Stimulated activated CD4-positive, alpha-beta T cell treated with anti-CD3 and anti-CD28 coated beads, Interleukin-2, amount 100 ng/mL, for 24 hours (primary cell): ENCODE measurements around the gene BMPR2.
"Not testable (repeated sequence)": the region's sequence is repeated elsewhere in the genome, so short reads cannot be mapped to it uniquely, and the experiment has no call there.

ENCODE experiments used
- DNase-seq, 2 donors: peaks; one replicate each; pipeline ENCODE4 v3.0.0-alpha.2; 2020

BMPR2 gene

GRCh38 chr2:202375609-202376408, at the start of gene BMPR2:
BMPR2 (plus strand) TSS chr2:202376327; CDS start chr2:202377475, 1,148 bp downstream.
- peak; percentile 83 to 87 for DNase-seq

- no peak for DNase-seq
Observed at GRCh38 chr2:202327858-202328257, 48.3 kb upstream of the BMPR2 start.

DNA sequence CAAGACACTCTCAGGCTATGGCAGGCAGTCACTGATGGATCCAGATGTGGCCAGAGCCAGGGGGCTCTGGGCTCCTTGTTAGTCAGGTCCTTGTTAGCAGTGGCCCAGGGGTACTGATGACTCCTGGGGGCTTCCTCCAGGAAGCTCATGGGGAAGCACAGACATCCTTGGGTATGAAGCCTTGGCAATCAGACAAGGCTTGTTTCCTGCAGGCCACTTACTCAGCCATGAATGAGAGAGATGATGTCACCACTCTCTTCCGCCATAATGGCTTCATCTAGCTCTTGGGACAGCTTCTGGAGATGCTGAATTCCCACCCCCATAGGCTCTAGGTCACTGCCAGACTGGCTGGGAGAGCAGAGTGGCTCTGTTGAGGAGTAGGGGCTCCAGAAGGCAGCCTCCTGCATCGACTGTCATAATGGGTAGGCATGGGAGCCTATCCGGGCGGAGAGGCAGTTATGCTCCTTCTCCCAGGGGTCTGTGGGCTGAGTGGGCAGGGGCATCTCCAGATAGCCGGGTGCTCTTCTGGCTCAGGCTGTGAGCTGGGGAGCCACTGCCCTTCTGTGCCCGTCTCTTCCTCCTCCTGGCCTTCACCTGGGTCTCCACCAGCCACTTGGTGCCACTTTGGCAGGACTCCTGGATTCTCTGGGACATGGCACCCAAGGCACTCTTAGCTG, 40.2 kb upstream of the BMPR2 start:
- no peak for DNase-seq

- DNase-seq = no peak
Observed at GRCh38 chr2:202337151-202337550, 39.0 kb upstream of the BMPR2 start.

- no peak for DNase-seq
Observed at GRCh38 chr2:202337706-202338346, 38.3 kb upstream of the BMPR2 start.

DNA sequence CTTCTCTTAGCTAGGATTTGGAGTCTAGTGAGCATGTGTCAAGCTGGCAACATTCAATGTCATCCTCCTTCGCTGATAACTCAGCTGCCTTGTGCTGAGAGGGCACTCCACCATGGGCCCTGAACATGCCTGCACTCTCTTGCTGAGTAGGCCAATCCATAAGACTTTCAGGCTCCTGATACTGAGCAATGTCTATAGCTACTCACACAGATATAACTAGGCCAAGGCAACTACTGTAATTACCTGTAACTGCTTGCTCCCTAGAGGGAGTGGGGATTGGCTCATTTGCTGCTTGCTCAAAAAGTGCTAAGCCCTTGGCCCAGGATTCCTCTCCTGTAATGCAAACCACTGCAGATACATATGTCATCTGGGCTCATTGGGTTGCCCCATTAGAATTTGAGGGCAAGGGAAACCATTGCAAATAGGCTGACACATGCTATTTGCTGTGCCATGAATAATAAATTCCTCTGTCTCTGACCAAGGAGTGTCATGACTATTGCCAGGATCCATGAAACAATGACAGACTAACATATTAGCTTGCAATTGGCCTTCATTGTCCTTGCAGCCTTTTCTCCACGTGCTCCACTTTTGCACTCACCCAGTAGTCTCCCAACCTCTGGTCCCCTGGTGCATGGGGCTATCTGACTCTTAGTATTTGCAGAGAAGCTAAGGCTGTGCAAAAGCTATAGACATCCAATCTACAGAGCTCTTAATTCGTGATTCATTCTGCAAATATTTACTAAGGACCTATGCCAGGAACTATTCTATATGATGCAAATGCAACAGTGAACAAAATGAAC, 36.9 kb upstream of the BMPR2 start:
- no peak for DNase-seq

DNA sequence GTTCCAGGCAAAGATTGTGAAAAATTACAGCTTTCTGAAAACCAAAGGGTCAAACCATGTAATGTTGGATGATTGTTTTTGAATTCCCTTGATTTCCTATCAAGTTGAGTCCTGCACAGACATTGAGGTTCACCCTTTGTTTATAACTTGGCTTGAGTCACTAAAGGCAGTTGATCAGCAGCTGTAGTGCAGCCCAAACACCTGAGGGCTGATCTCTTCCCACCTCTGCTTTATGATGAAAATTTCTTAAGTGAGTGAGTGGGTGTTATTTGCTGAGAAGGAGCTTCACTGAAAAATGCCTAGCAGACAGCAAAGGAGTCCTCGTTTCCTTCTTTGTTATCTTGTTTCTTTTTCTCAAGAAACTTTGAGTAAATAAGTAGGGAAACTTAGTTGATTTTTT, 31.9 kb upstream of the BMPR2 start:
- DNase-seq = no peak

DNA sequence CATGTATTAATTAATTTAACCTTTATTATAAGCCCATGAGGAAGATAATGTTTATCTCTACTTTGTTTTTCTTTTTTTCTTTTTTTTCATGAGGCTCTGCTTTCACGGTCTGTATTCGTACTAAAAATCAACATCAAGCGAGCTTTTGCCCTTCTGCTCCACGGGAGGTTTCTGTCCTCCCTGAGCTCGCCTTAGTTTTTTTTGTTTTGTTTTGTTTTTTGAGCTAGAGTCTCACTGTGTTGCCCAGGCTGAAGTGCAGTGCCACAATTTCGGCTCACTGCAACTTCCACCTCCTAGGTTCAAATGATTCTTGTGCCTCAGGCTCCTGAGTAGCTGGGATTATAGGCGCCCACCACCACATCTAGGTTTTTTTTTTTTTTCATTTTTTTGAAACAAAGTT, 29.9 kb upstream of the BMPR2 start:
- DNase-seq = no peak

GRCh38 chr2:202353430-202353829, 22.7 kb upstream of the BMPR2 start:
- DNase-seq = no peak

DNA sequence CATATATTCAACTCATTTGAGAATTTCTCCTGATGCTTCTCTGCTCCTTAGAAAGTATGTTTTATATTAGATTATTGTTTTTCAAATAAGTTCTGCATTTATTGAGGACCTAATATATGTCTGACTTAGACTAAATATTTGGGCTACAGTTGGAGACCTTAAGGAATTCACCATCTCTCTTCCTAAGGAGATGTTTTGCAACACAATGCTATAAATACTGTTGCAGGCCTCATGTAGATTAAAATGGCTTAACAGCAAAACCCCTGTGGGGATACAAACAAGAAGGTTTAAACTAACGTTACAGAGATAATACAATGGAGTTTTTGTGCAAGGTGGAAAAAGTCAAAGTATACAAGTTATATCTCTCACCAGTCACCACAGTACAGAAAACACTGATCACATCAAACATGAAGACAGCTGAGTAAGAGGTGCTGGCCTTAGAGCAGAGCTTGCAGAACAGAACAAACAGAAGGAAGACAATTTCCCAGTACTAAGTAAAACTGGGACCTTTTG, 20.1 kb upstream of the BMPR2 start:
- DNase-seq = no peak

GRCh38 chr2:202358924-202359323, 17.2 kb upstream of the BMPR2 start:
- DNase-seq = not testable (repeated sequence)

DNA sequence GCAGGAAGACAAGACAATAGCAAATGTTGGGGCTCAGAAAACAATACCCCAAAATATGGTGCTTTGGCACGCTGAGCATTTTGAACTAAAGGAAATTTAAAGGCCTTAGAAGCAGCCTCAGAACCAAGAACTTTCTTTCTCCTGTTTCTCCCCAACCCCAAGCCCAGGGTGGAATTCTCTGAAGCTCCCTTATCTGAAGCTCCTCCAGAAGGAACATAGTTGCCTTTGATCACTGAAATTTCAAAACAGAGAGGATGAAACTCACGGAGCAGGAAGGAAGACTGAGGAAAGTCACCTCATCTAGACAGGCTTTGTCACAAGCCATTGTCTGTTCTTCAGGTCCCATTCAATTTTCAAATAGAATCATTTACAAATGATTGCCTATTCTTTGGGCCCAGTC, 15.5 kb upstream of the BMPR2 start:
- no peak for DNase-seq

DNA sequence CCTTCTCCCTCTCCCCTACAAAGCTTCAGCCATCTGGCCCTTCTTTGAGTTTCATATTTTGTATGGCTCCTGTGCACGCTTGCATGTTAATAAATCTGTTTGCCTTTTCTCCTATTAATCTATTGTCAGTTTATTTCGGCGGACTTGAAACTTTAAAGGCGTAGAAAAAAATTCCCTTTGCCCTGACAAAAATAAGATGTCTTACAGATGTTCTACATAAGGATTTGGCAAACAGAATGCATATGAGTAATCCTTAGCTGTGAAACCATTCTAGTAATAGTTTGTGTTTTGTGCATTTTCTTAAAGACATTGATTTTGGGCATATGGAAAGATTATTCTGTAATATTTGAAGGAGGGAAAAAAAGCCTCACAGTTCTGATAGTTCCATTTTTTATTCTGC, 15.0 kb upstream of the BMPR2 start:
- DNase-seq = no peak

- no peak for DNase-seq
Observed at GRCh38 chr2:202373490-202373889, 2.6 kb upstream of the BMPR2 start.

DNA sequence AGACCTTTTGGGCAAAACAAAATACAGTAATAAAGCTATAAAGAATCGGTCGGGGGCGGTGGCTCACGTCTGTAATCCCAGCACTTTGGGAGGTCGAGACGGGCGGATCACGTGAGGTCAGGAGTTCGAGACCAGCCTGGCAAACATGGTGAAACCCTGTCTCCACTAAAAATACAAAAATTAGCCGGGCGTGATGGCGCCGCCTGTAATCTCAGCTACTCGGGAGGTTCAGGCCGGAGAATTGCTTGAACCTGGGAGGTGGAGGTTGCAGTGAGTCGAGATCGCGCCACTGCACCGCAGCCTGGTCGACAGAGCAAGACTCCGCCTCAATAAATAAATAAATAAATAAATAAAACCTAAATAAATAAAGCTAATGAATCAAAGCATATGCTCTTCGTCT, 1.7 kb upstream of the BMPR2 start:
- not testable (repeated sequence) for DNase-seq

GRCh38 chr2:202375033-202375608, 1.0 kb upstream of the BMPR2 start:
- peak; percentile 52 to 69 for DNase-seq

DNA sequence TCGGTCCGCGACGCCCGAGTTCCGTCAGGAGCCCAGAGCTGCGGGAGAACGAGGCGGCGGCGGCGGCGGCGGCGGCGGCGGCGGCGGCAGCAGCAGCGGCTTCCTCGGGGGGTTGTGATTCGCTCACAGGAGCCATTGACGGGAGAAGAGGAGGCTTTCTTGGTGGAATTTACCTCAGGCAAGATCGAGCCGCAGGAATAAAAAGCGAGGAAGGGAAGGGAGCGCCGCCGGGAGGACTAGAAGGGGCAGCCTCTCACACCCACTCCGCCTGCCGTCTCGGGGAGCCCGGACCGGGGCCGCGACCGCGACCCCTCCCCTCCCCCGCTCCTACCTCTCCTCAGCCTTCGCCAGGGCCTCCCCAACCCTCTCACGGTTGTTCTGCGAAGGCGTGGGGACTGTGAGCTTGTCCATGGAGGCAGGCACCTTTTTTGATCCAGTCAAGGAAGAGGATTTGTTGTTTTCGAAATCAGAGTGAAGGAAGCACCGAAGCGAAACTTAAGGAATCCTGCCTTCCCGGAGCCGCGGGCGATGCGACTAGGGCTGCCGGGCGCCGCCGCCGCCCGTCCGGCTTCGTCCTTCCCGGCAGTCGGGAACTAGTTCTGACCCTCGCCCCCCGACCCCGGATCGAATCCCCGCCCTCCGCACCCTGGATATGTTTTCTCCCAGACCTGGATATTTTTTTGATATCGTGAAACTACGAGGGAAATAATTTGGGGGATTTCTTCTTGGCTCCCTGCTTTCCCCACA, 506 bp downstream of the BMPR2 start:
- peak; percentile 52 to 54 for DNase-seq

GRCh38 chr2:202377207-202377761, 1.2 kb downstream of the BMPR2 start:
- DNase-seq = peak; percentile 25 to 26

DNA sequence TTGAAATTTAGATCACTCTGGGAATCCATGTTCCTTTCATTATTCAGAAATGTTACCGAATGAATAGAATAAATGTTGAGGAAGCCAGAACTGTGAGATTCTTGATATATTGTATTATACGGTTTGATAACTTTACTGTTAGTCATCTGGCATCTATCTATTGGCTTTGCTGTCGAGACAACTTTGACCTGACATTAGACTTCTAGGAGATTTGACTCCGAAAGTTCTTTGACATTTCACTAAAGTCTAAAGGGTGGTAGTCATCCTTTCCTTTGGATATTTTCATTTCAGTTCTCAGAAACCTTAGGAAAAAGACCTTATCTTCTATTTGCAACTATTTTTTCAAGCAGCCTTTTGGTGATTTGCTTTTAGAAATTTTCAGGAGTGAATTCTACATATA, 1.9 kb downstream of the BMPR2 start:
- no peak for DNase-seq

DNA sequence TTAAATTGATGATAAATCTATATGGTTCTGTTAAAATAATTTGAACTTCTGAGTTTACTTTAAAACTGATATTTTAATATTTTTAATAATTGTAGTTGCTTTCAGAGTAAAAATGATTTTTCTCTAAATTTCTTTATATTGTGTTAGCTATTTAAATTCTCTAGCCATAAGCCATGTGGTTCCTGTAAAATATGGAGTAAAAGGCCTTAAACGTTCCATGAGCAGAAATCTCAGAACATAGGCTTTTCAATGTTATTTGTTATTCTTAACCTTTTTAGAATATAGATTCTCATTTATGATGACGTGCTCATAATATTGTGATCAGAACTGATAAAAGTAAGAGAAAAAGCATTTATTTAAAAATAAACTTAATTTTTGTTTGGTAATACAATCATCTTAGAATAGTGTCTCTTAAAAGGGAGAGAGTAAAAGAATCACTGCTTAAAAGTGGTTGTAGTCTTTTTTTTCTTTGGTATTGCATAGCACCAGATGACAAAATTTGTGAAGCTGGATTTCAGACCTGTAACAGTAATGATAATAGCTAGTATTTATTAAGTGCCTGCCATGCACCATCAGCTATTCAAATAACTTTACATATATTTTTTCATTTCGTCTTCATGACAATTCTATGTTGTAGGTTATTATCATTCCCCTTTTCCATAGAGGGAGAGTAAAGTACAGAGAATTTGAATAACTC, 2.7 kb downstream of the BMPR2 start:
- DNase-seq = no peak

DNA sequence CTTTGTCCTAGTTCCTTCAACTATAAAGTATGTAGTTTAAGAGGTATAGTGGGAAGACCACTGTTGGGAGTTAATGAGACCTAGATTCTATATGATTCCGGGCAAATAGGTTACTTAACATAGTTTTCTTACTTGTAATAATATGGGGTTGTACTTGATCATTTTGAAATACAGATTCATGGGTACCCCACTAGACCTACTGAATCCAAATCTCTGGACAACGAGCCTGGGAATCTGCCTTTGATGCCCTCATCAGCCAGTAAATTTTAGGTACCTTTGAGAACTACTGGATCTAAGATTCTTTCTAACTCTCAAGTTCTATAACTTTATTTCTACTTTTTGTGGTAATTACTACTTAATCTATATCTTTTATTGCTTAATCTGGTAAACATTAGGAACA, 6.6 kb downstream of the BMPR2 start:
- DNase-seq = no peak
